SK-N-SH (cell line): ENCODE results near the gene C22orf31. TPM values are rescaled to one million over a fixed set of nuclear protein-coding genes. Genes with fewer than 3 reads are reported as not detected.

Source experiments
- CTCF ChIA-PET: fragments of 300-600, 350-600 bp; formaldehyde crosslinking; extraction: SDS; loops from one replicate; lab custom pipeline; 2021; lab: Yijun Ruan, JAX
- POLR2A ChIA-PET: fragments of 350-600 bp; sonication (Branson Sonifier 250); formaldehyde crosslinking; extraction: SDS; loops from one replicate; lab custom pipeline; 2020; ENCODE audit warnings: antibody characterized with exemption, inconsistent platforms; lab: Yijun Ruan, JAX
- DNase-seq: peaks from one replicate; pipeline ENCODE4 v3.0.0; 2012
- H2AFZ ChIP-seq: fragments of 200-600 bp; sonication (generic); 2 replicates; pipeline ENCODE4 v1.8.1; 2016; ENCODE audit warnings: antibody characterized with exemption, mild to moderate bottlenecking, low read depth
- H3F3A ChIP-seq: fragments of 200-600 bp; sonication (generic); replicated peaks from 2 replicates; pipeline ENCODE3; 2016; ENCODE audit warnings: antibody characterized with exemption, mild to moderate bottlenecking; ENCODE audit not compliant: insufficient read depth
- H3K27ac ChIP-seq, 2 experiments: fragments of 200-500 bp in 1 of 2; fragments of 200-600 bp in 1 of 2; sonication (Bioruptor generic) in 1 of 2; sonication (generic), shearing (Covaris generic) in 1 of 2; 2 replicates each; pipeline versions ENCODE4 v1.5.1 to v1.6.1; 2014 to 2016; ENCODE audit warnings: low read depth in 2 of 2, inconsistent platforms in 1 of 2, low read length in 1 of 2, mild to moderate bottlenecking in 1 of 2, mixed read lengths in 1 of 2
- H3K27me3 ChIP-seq: fragments of 200-600 bp; sonication (generic), shearing (Covaris generic); 2 replicates; pipeline ENCODE4 v1.6.1; 2016; ENCODE audit warnings: mixed run types; ENCODE audit not compliant: insufficient read depth
- H3K36me3 ChIP-seq, 2 experiments: fragments of 200-500 bp in 1 of 2; fragments of 200-600 bp in 1 of 2; sonication (Bioruptor generic) in 1 of 2; sonication (generic) in 1 of 2; replicated peaks in 1 of 2; 2 replicates each; pipeline versions ENCODE3 to v1.5.1; 2014 to 2016; ENCODE audit warnings: low read length in 1 of 2, mild to moderate bottlenecking in 1 of 2; ENCODE audit not compliant: insufficient read depth in 2 of 2, control insufficient read depth in 1 of 2
- H3K4me1 ChIP-seq, 2 experiments: fragments of 200-500 bp in 1 of 2; fragments of 200-600 bp in 1 of 2; sonication (Bioruptor generic) in 1 of 2; sonication (generic), shearing (Covaris generic) in 1 of 2; 2 replicates each; pipeline versions ENCODE4 v1.5.1 to v1.6.1; 2014 to 2016; ENCODE audit warnings: low read depth in 1 of 2, low read length in 1 of 2, mixed run types in 1 of 2; ENCODE audit not compliant: insufficient read depth in 2 of 2, control insufficient read depth in 1 of 2
- H3K4me2 ChIP-seq: fragments of 200-600 bp; sonication (generic), shearing (Covaris generic); 2 replicates; pipeline ENCODE4 v1.6.1; 2017; ENCODE audit warnings: mixed run types
- H3K4me3 ChIP-seq, 2 experiments: fragments of 200-500 bp in 1 of 2; fragments of 200-600 bp in 1 of 2; sonication (Bioruptor generic) in 1 of 2; sonication (generic), shearing (Covaris generic) in 1 of 2; 2 replicates each; pipeline versions ENCODE4 v1.5.1 to v1.8.1; 2014 to 2016; ENCODE audit warnings: low read depth in 2 of 2, inconsistent platforms in 1 of 2, low read length in 1 of 2, mild to moderate bottlenecking in 1 of 2, mixed read lengths in 1 of 2, moderate library complexity in 1 of 2
- H3K79me2 ChIP-seq: fragments of 200-600 bp; sonication (generic); 2 replicates; pipeline ENCODE4 v1.8.1; 2017; ENCODE audit warnings: mild to moderate bottlenecking; ENCODE audit not compliant: insufficient read depth
- H3K9ac ChIP-seq: fragments of 200-600 bp; sonication (generic); 2 replicates; pipeline ENCODE4 v1.6.1; 2017; ENCODE audit warnings: mixed run types
- H3K9me2 ChIP-seq: fragments of 200-600 bp; sonication (generic); 2 replicates; pipeline ENCODE4 v1.6.1; 2017; ENCODE audit warnings: mixed run types
- H3K9me3 ChIP-seq: fragments of 200-600 bp; sonication (generic); 2 replicates; pipeline ENCODE4 v1.6.1; 2017; ENCODE audit warnings: mixed run types, mild to moderate bottlenecking, moderate library complexity
- H4K20me1 ChIP-seq: fragments of 200-600 bp; sonication (generic); 2 replicates; pipeline ENCODE4 v1.6.1; 2017; ENCODE audit warnings: mild to moderate bottlenecking, mixed run types; ENCODE audit not compliant: insufficient read depth
- CHD2 ChIP-seq: fragments of 150-350 bp; IDR thresholded peaks from 2 replicates; pipeline ENCODE4 v1.6.1; 2018; ENCODE audit warnings: low read length; ENCODE audit not compliant: partially characterized antibody
- EP300 ChIP-seq, 2 experiments: IDR thresholded peaks; 2 replicates each; pipeline versions ENCODE4 v1.4.0 to v1.6.1; 2012; ENCODE audit warnings: borderline replicate concordance in 1 of 2, low read depth in 1 of 2, low read length in 1 of 2
- GABPA ChIP-seq: IDR thresholded peaks from 2 replicates; pipeline ENCODE4 v1.4.0; 2012; ENCODE audit warnings: low read depth, mild to moderate bottlenecking
- GATA2 ChIP-seq: sonication (generic); formaldehyde crosslinking; IDR thresholded peaks from 2 replicates; pipeline ENCODE4 v1.5.0; 2020; ENCODE audit warnings: mild to moderate bottlenecking, missing genetic modification reagents
- IRF3 ChIP-seq: fragments of 150-350 bp; IDR thresholded peaks from 2 replicates; pipeline ENCODE4 v1.6.1; 2016; ENCODE audit warnings: mild to moderate bottlenecking, low read depth, low read length
- JUND ChIP-seq: IDR thresholded peaks from 2 replicates; pipeline ENCODE4 v1.4.0; 2012
- MAX ChIP-seq: IDR thresholded peaks from 2 replicates; pipeline ENCODE4 v1.4.0; 2012; ENCODE audit warnings: low read depth
- MEF2A ChIP-seq: IDR thresholded peaks from 2 replicates; pipeline ENCODE4 v1.4.0; 2012; ENCODE audit warnings: low read depth, borderline replicate concordance
- MXI1 ChIP-seq: IDR thresholded peaks from 2 replicates; pipeline ENCODE4 v1.6.1; 2012; ENCODE audit warnings: mild to moderate bottlenecking, low read depth, low read length, improper control_type of control experiment
- PBX3 ChIP-seq: IDR thresholded peaks from 2 replicates; pipeline ENCODE4; 2012
- POLR2AphosphoS5 ChIP-seq: IDR thresholded peaks from 2 replicates; pipeline ENCODE4 v1.6.1; 2012; ENCODE audit warnings: low read depth, low read length
- RAD21 ChIP-seq: IDR thresholded peaks from 2 replicates; pipeline ENCODE4 v1.6.1; 2012; ENCODE audit warnings: mild to moderate bottlenecking, low read length
- RCOR1 ChIP-seq: fragments of 150-350 bp; IDR thresholded peaks from 2 replicates; pipeline ENCODE4 v1.6.1; 2017; ENCODE audit warnings: antibody characterized with exemption, low read length
- SIN3A ChIP-seq: IDR thresholded peaks from 2 replicates; pipeline ENCODE4 v1.6.1; 2012; ENCODE audit warnings: low read depth, mild to moderate bottlenecking, low read length, moderate library complexity, borderline replicate concordance
- SMC3 ChIP-seq: IDR thresholded peaks from 2 replicates; pipeline ENCODE4 v1.6.1; 2012; ENCODE audit warnings: low read depth, low read length, improper control_type of control experiment
- TCF12 ChIP-seq: IDR thresholded peaks from 2 replicates; pipeline ENCODE4 v1.4.0; 2012
- TEAD4 ChIP-seq: IDR thresholded peaks from 2 replicates; pipeline ENCODE4 v1.4.0; 2012; ENCODE audit warnings: mild to moderate bottlenecking, borderline replicate concordance; ENCODE audit not compliant: insufficient read depth
- YY1 ChIP-seq: IDR thresholded peaks from 2 replicates; pipeline ENCODE4 v1.4.0; 2012; ENCODE audit warnings: low read depth, mild to moderate bottlenecking
- ZBTB33 ChIP-seq: IDR thresholded peaks from 2 replicates; pipeline ENCODE4 v1.4.0; 2012; ENCODE audit warnings: low read depth, borderline replicate concordance
- WGBS: methylation state at CpG from one replicate; pipeline ENCODE4 v1.1.6; 2017; ENCODE audit warnings: low lambda C conversion rate; 5-methylcytosine and 5-hydroxymethylcytosine counted together
- polyA plus RNA-seq, 3 experiments: library from polyadenylated mRNA; depleted of rRNA; stranded (reverse); fragments of >200 nt; gene quantifications; 2 replicates each; pipeline ENCODE4 v1.2.3, GENCODE V29; 2012

The C22orf31 gene
- polyA plus RNA-seq, 1 of the 3 experiments (the other 2 are of a cell fraction): not detected

DNA sequence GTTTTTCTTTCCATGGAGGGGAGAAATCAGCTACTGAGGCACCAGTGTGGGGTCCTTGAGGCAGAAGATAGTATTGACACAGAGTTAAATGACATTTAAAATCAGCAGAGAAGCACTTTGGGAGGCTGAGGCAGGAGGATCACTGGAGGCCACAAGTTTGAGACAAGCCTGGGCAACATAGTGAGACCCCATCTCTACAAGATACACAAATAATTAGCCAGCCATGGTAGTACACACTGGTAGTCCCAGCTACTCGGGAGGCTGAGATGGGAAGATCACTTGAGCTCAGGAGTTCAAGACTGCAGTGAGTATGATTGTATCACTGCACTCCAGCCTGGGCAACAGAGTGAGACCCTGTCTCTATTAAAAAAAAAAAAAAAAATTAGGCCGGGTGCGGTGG lies 49.3 kb upstream of the C22orf31 start:
- H3K27me3 ChIP-seq: no peaks in the 10 kb centered on the region
- H3K27ac ChIP-seq: no peak overlapping the region
- ChIA-PET POLR2A (no interaction called here), CTCF (interaction anchor here (0.6 to 1.5 kb wide), 3 partner anchors 33 to 43 kb away, joined by 3 read pairs; no protein-coding TSS in a partner anchor)
- no peak overlapping the region for H3K9ac ChIP-seq
- TF ChIP-seq POLR2AphosphoS5: no peak
- TF ChIP-seq MEF2A: no peak
- no peak for TF ChIP-seq RAD21
- no peak for TF ChIP-seq TEAD4
- TF ChIP-seq MXI1: no peak
- no peak for TF ChIP-seq EP300 (IDR thresholded peaks at IDR 0.05; ENCODE audit: borderline replicate concordance in 1 of 2, low read depth in 1 of 2, low read length in 1 of 2)
- TF ChIP-seq SMC3: no peak
- no peak for TF ChIP-seq SIN3A
- no peak overlapping the region for H2AFZ ChIP-seq
- no peaks in the 10 kb centered on the region for H4K20me1 ChIP-seq
- WGBS: 91% methylated on average over 3 of the region's 3 CpGs
- H3K9me2 ChIP-seq: no peaks in the 10 kb centered on the region
- H3K4me1 ChIP-seq: peaks cover 0 to 5% of the 10 kb centered on the region in 2 experiments; a peak in 1 of 4 replicates
- no peak overlapping the region for H3K4me2 ChIP-seq
- H3K79me2 ChIP-seq: no peaks in the 10 kb centered on the region
- H3K9me3 ChIP-seq: no peaks in the 10 kb centered on the region
- no peaks in the 10 kb centered on the region for H3K36me3 ChIP-seq
- DNase-seq: no peak
- H3K4me3 ChIP-seq: no peak overlapping the region
- peaks cover 5% of the 10 kb centered on the region for H3F3A ChIP-seq

- Histone ChIP-seq H3K4me3 (no peak overlapping the region), H3K27ac (no peak overlapping the region), H3F3A (peaks cover 5% of the 10 kb centered on the region), H3K9me2 (no peaks in the 10 kb centered on the region), H2AFZ (no peak overlapping the region), H3K27me3 (no peaks in the 10 kb centered on the region), H4K20me1 (no peaks in the 10 kb centered on the region), H3K79me2 (no peaks in the 10 kb centered on the region), H3K4me1 (no peaks in the 10 kb centered on the region), H3K9me3 (no peaks in the 10 kb centered on the region), H3K36me3 (no peaks in the 10 kb centered on the region), H3K9ac (no peak overlapping the region), H3K4me2 (no peak overlapping the region)
- no peak for TF ChIP-seq MEF2A
- no peak for TF ChIP-seq TEAD4
- no peak for DNase-seq
- CTCF ChIA-PET: interaction anchor here (1.5 kb wide), 1 partner anchor 41 kb away, joined by 3 read pairs; no protein-coding TSS in a partner anchor
- POLR2A ChIA-PET: no interaction called here
- 83% methylated on average over 4 of the region's 4 CpGs for WGBS
Observed at GRCh38 chr22:29109822-29110221, 48.2 kb upstream of the C22orf31 start.

DNA sequence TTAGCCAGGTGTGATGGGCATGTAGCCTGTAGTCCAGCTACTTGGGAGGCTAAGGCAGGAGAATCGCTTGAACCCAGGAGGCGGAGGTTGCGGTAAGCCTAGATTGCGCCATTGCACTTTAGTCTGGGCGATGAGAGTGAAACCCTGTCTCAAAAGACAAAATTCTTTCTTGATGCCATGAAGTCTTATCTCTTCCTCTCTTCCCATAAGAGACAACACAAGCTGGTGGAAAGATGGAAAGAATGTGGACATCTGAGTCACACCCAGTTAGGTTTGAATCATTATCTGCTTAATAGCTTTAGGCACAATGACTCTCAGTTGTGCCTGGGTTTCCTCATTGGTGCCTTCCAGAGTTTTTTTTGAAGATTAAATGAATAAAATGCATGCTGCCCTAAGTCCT lies 46.5 kb upstream of the C22orf31 start:
- H3F3A ChIP-seq: peaks cover 5% of the 10 kb centered on the region
- H3K27me3 ChIP-seq: no peaks in the 10 kb centered on the region
- no peaks in the 10 kb centered on the region for H4K20me1 ChIP-seq
- no peak overlapping the region for H3K9ac ChIP-seq
- no peaks in the 10 kb centered on the region for H3K79me2 ChIP-seq
- H3K4me1 ChIP-seq: peaks cover 0 to 2% of the 10 kb centered on the region in 2 experiments; a peak in 1 of 4 replicates
- ChIA-PET CTCF (interaction anchor here (0.9 kb wide), 1 partner anchor 137 kb away, joined by 3 read pairs; no protein-coding TSS in a partner anchor), POLR2A (interaction anchor here (0.6 kb wide), 1 partner anchor 45 kb away, joined by 5 read pairs; no protein-coding TSS in a partner anchor)
- no peak for DNase-seq
- no peaks in the 10 kb centered on the region for H3K36me3 ChIP-seq
- WGBS: 82% methylated on average over 5 of the region's 5 CpGs
- H2AFZ ChIP-seq: no peak overlapping the region
- H3K9me3 ChIP-seq: no peaks in the 10 kb centered on the region
- no peak overlapping the region for H3K4me2 ChIP-seq
- no peak overlapping the region for H3K4me3 ChIP-seq
- no peaks in the 10 kb centered on the region for H3K9me2 ChIP-seq
- peak overlapping the region in 1 of 2 experiments; percentile 49; a peak in 1 of 4 replicates for H3K27ac ChIP-seq
- TF ChIP-seq MAX (no peak), TEAD4 (peak; percentile 20; the same call in 1 of the 2 replicates), ZBTB33 (no peak), JUND (peak; percentile 62), IRF3 (no peak), CHD2 (no peak), GATA2 (CRISPR knock-in tag) (no peak), PBX3 (peak; percentile 92), EP300 (IDR thresholded peaks at IDR 0.05; ENCODE audit: borderline replicate concordance in 1 of 2, low read depth in 1 of 2, low read length in 1 of 2) (peak in 1 of 2 experiments; percentile 43; a peak in 1 of 4 replicates), YY1 (no peak), RCOR1 (no peak), GABPA (no peak), TCF12 (peak; percentile 74)
